Neutrophil (primary cell): ENCODE measurements around the gene PLRG1.

Experiments
- H3K27ac ChIP-seq: fragments of 200-600 bp; sonication (generic); 2 replicates; pipeline ENCODE4 v1.5.1; 2016; ENCODE audit warnings: mild to moderate bottlenecking, moderate library complexity
- H3K27me3 ChIP-seq: fragments of 200-600 bp; sonication (generic); 2 replicates; pipeline ENCODE4 v1.6.0; 2016; ENCODE audit warnings: mild to moderate bottlenecking
- H3K36me3 ChIP-seq: fragments of 200-600 bp; sonication (generic); 2 replicates; pipeline ENCODE4 v1.5.1; 2017
- H3K4me1 ChIP-seq, 2 experiments: fragments of 200-600 bp in 1 of 2; sonication (generic) in 1 of 2; 1 replicate in 1 of 2; 2 replicates in 1 of 2; pipeline versions ENCODE4 v1.5.1 to v1.6.1; 2013 to 2016; ENCODE audit warnings: low read depth in 1 of 2, low read length in 1 of 2, mild to moderate bottlenecking in 1 of 2, moderate library complexity in 1 of 2; ENCODE audit not compliant: control insufficient read depth in 1 of 2, insufficient read depth in 1 of 2
- H3K4me3 ChIP-seq, 2 experiments: fragments of 200-600 bp in 1 of 2; sonication (generic) in 1 of 2; 1 replicate in 1 of 2; 2 replicates in 1 of 2; pipeline ENCODE4 v1.5.1; 2013 to 2016; ENCODE audit warnings: low read depth in 1 of 2, low read length in 1 of 2, mild to moderate bottlenecking in 1 of 2, moderate library complexity in 1 of 2
- H3K9me3 ChIP-seq: fragments of 200-600 bp; sonication (generic); 2 replicates; pipeline ENCODE4 v1.5.1; 2016
- CTCF ChIP-seq: fragments of 200-600 bp; sonication (generic); IDR thresholded peaks from 2 replicates; pipeline ENCODE4 v1.5.1; 2016; ENCODE audit warnings: antibody characterized with exemption

The PLRG1 gene

GRCh38 chr4:154503598-154503997 lies 46.6 kb downstream of the PLRG1 start:
- no peaks in the 10 kb centered on the region for H3K4me1 ChIP-seq
- TF ChIP-seq CTCF: no peak
- H3K4me3 ChIP-seq: no peak overlapping the region
- no peak overlapping the region for H3K27ac ChIP-seq
- H3K36me3 ChIP-seq: no peaks in the 10 kb centered on the region
- H3K27me3 ChIP-seq: peaks cover 94% of the 10 kb centered on the region
- no peaks in the 10 kb centered on the region for H3K9me3 ChIP-seq

- Histone ChIP-seq H3K36me3 (no peaks in the 10 kb centered on the region), H3K4me1 (no peaks in the 10 kb centered on the region), H3K27ac (no peak overlapping the region), H3K4me3 (no peak overlapping the region), H3K27me3 (peaks cover 92% of the 10 kb centered on the region), H3K9me3 (no peaks in the 10 kb centered on the region)
- no peak for TF ChIP-seq CTCF
These were observed 48.1 kb downstream of the PLRG1 start for GRCh38 chr4:154502111-154502510.

- Histone ChIP-seq H3K9me3 (no peaks in the 10 kb centered on the region), H3K27ac (no peak overlapping the region), H3K4me3 (no peak overlapping the region), H3K36me3 (no peaks in the 10 kb centered on the region), H3K4me1 (no peaks in the 10 kb centered on the region), H3K27me3 (peaks cover 90% of the 10 kb centered on the region)
- no peak for TF ChIP-seq CTCF
These were observed 52.3 kb downstream of the PLRG1 start for GRCh38 chr4:154497889-154498288.

GRCh38 chr4:154495867-154496266 lies 54.3 kb downstream of the PLRG1 start:
- no peaks in the 10 kb centered on the region for H3K36me3 ChIP-seq
- no peak overlapping the region for H3K27ac ChIP-seq
- H3K4me1 ChIP-seq: peaks cover 0 to 2% of the 10 kb centered on the region in 2 experiments
- peaks cover 90% of the 10 kb centered on the region for H3K27me3 ChIP-seq
- TF ChIP-seq CTCF: no peak
- H3K4me3 ChIP-seq: no peak overlapping the region
- H3K9me3 ChIP-seq: no peaks in the 10 kb centered on the region

GRCh38 chr4:154492288-154492687 lies 57.9 kb downstream of the PLRG1 start:
- Histone ChIP-seq H3K4me1 (peaks cover 0 to 5% of the 10 kb centered on the region in 2 experiments), H3K9me3 (no peaks in the 10 kb centered on the region), H3K27me3 (peaks cover 96% of the 10 kb centered on the region), H3K27ac (no peak overlapping the region), H3K4me3 (no peak overlapping the region), H3K36me3 (no peaks in the 10 kb centered on the region)
- no peak for TF ChIP-seq CTCF
